ENCODE measurements around the gene NCOR1. TPM values are rescaled to one million over a fixed set of nuclear protein-coding genes. Genes with fewer than 3 reads are reported as not detected.
"Not testable (repeated sequence)": the region's sequence is repeated elsewhere in the genome, so short reads cannot be mapped to it uniquely, and the experiment has no call there.

NCOR1 gene
- total and polyA plus RNA-seq, 2 of the 13 experiments (the other 11 are each of a cell fraction or from before 2014, with no cell fraction given), result 57.0 to 71.7 TPM

- peaks cover 44% of the 10 kb centered on the region for H3K4me1 ChIP-seq (ENCODE audit: insufficient read depth, low read length)
- H3K9me3 ChIP-seq (ENCODE audit: low read length); POLR2A ChIA-PET; in situ Hi-C loops (cut with HindIII; ENCODE audit: extremely low pct_ligation_motif_present, low pct_unique_long_range_greater_than_20kb); FAIRE-seq; H2AFZ ChIP-seq (ENCODE audit: low read length); H3K36me3 ChIP-seq (replicated peaks in 1 of 2; ENCODE audit: control insufficient read depth in 1 of 2, insufficient read depth in 2 of 2, low read length in 2 of 2); H3K4me3 ChIP-seq (replicated peaks in 1 of 3; ENCODE audit: insufficient read depth in 1 of 3, low read depth in 2 of 3, low read length in 3 of 3); H3K9ac ChIP-seq (ENCODE audit: insufficient read depth, low read depth, low read length); BruUV-seq (replicated peaks); H3K27me3 ChIP-seq (ENCODE audit: control insufficient read depth in 1 of 2, insufficient read depth in 2 of 2, low read length in 2 of 2); intact Hi-C loops (cut with micrococcal nuclease; ENCODE audit: unreplicated experiment); CTCF ChIA-PET (ENCODE audit: low intra/inter-chr PET ratio, low total read pairs); TF ChIP-seq FOXP1, LCORL (CRISPR knock-in tag; IDR thresholded peaks at IDR 0.05): not testable (repeated sequence)
- peak overlapping the region; percentile 18 for H3K27ac ChIP-seq (ENCODE audit: extremely low read length, insufficient read depth, low read length)
- DNase-seq (ENCODE audit: low spot score) (peak; percentile 73), ATAC-seq (peak; percentile 85)
- peak overlapping the region; percentile 23; the same call in 1 of the 2 replicates for H3K4me2 ChIP-seq (ENCODE audit: low read depth, low read length)
- WGBS (ENCODE audit: low lambda C conversion rate), result 55% methylated on average over 13 of the region's 13 CpGs
- peaks cover 83% of the 10 kb centered on the region for H3K79me2 ChIP-seq (ENCODE audit: insufficient read depth, low read length)
- H4K20me1 ChIP-seq (ENCODE audit: insufficient read depth, low read length), result peaks cover 26% of the 10 kb centered on the region
- TF ChIP-seq ZMYM2 (CRISPR knock-in tag; IDR thresholded peaks at IDR 0.05) (peak; percentile 77), FOXP1 (IDR thresholded peaks at IDR 0.05) (0 out of 2 replicates have a peak, but pooled peaks have one; percentile 18), ZMYM4 (CRISPR knock-in tag; IDR thresholded peaks at IDR 0.05) (peak; percentile 49; the same call in 1 of the 2 replicates), HNF4A (CRISPR knock-in tag; IDR thresholded peaks at IDR 0.05) (0 out of 2 replicates have a peak, but pooled peaks have one; percentile 30), PHF21A (CRISPR knock-in tag; IDR thresholded peaks at IDR 0.05) (peak; percentile 37; the same call in 1 of the 2 replicates), FOXA3 (CRISPR knock-in tag; IDR thresholded peaks at IDR 0.05) (peak; percentile 18; the same call in 1 of the 2 replicates), LCORL (IDR thresholded peaks at IDR 0.05) (0 out of 2 replicates have a peak, but pooled peaks have one; percentile 12), RXRB (CRISPR knock-in tag; IDR thresholded peaks at IDR 0.05; ENCODE audit: borderline replicate concordance) (peak; percentile 51; the same call in 1 of the 2 replicates), HDAC1 (CRISPR knock-in tag; IDR thresholded peaks at IDR 0.05) (0 out of 2 replicates have a peak, but pooled peaks have one; percentile 20), ZBTB4 (CRISPR knock-in tag; IDR thresholded peaks at IDR 0.05; ENCODE audit: borderline replicate concordance) (peak; percentile 80; the same call in 1 of the 2 replicates), NR2C2 (CRISPR knock-in tag; IDR thresholded peaks at IDR 0.05; ENCODE audit: borderline replicate concordance) (peak; percentile 36; the same call in 1 of the 2 replicates), RARA (CRISPR knock-in tag; IDR thresholded peaks at IDR 0.05) (peak; percentile 95), SKI (IDR thresholded peaks at IDR 0.05; ENCODE audit: partially characterized antibody) (peak; percentile 83), ZNF460 (CRISPR knock-in tag; IDR thresholded peaks at IDR 0.05; ENCODE audit: borderline replicate concordance) (peak; percentile 76)
- TF ChIP-seq, protein P1, sequence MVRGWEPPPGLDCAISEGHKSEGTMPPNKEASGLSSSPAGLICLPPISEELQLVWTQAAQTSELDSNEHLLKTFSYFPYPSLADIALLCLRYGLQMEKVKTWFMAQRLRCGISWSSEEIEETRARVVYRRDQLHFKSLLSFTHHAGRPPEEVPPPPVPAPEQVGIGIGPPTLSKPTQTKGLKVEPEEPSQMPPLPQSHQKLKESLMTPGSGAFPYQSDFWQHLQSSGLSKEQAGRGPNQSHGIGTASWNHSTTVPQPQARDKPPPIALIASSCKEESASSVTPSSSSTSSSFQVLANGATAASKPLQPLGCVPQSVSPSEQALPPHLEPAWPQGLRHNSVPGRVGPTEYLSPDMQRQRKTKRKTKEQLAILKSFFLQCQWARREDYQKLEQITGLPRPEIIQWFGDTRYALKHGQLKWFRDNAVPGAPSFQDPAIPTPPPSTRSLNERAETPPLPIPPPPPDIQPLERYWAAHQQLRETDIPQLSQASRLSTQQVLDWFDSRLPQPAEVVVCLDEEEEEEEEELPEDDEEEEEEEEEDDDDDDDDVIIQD (CRISPR knock-in tag; IDR thresholded peaks at IDR 0.05; ENCODE audit: low read depth), result peak; percentile 24; the same call in 1 of the 2 replicates
- TF ChIP-seq, protein P2, sequence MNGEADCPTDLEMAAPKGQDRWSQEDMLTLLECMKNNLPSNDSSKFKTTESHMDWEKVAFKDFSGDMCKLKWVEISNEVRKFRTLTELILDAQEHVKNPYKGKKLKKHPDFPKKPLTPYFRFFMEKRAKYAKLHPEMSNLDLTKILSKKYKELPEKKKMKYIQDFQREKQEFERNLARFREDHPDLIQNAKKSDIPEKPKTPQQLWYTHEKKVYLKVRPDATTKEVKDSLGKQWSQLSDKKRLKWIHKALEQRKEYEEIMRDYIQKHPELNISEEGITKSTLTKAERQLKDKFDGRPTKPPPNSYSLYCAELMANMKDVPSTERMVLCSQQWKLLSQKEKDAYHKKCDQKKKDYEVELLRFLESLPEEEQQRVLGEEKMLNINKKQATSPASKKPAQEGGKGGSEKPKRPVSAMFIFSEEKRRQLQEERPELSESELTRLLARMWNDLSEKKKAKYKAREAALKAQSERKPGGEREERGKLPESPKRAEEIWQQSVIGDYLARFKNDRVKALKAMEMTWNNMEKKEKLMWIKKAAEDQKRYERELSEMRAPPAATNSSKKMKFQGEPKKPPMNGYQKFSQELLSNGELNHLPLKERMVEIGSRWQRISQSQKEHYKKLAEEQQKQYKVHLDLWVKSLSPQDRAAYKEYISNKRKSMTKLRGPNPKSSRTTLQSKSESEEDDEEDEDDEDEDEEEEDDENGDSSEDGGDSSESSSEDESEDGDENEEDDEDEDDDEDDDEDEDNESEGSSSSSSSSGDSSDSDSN (CRISPR knock-in tag; IDR thresholded peaks at IDR 0.05), result 0 out of 2 replicates have a peak, but pooled peaks have one; percentile 18
Observed at GRCh38 chr17:16201693-16202131, 13.6 kb downstream of the NCOR1 start.
